Activated CD4-positive, alpha-beta T cell treated with anti-CD3 and anti-CD28 coated beads, Interleukin-2, amount 10 ng/mL, durations not matched to agents 24 days and 14 days (primary cell): ENCODE data around the gene GATA1. TPM values are rescaled to one million over a fixed set of nuclear protein-coding genes. Genes with fewer than 3 reads are reported as not detected.

Experiments used
- DNase-seq: peaks from one replicate; pipeline ENCODE4 v3.0.0; 2022
- H3K27ac Mint-ChIP-seq: one replicate; pipeline ENCODE4 v1.8.0; 2022; ENCODE audit warnings: mild to moderate bottlenecking, mixed read lengths
- H3K27me3 Mint-ChIP-seq: one replicate; pipeline ENCODE4 v1.8.0; 2022; ENCODE audit warnings: mixed read lengths
- H3K36me3 Mint-ChIP-seq: one replicate; pipeline ENCODE4 v1.8.0; 2022; ENCODE audit warnings: low read depth, mild to moderate bottlenecking, mixed read lengths
- H3K4me1 Mint-ChIP-seq: one replicate; pipeline ENCODE4 v1.8.0; 2021; ENCODE audit warnings: mixed read lengths
- H3K4me3 Mint-ChIP-seq: one replicate; pipeline ENCODE4 v1.8.0; 2022; ENCODE audit warnings: mild to moderate bottlenecking, moderate library complexity, mixed read lengths
- H3K9me3 Mint-ChIP-seq: one replicate; pipeline ENCODE4 v1.8.0; 2021; ENCODE audit warnings: mixed read lengths
- intact Hi-C: fragments of 100-400 bp; cut with micrococcal nuclease; formaldehyde crosslinking; loops from one replicate; pipeline ENCODE4 v1.15.1; 2023
- total RNA-seq: library from RNA; stranded (reverse); gene quantifications from 2 replicates; pipeline ENCODE4 v1.2.3, GENCODE V29; 2022

GATA1 gene
- total RNA-seq, result not detected in 2 replicates

DNA sequence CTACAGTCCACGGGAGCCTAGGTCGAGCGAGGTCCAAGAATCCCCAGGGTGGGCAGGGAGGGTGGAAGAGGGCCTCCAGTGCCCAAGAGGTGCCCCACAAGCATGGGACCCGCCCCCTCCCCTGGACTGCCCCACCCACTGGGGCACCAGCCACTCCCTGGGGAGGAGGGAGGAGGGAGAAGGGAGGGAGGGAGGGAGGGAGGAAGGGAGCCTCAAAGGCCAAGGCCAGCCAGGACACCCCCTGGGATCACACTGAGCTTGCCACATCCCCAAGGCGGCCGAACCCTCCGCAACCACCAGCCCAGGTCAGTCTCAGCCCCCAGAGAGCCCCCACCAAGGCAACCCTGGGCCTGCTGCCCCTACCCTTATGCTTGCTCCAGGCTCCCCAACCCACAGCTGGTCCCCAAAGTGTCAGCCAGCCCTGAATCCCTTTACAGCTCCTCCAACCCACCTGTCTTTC, at the start of gene GATA1:
Gene GATA1 (plus strand): TSS at position 250 of the 460 bp plus-strand sequence. CDS start 4,520 bp downstream, outside the sequence.
- peaks cover 13% of the 10 kb centered on the region for H3K27me3 Mint-ChIP-seq
- H3K36me3 Mint-ChIP-seq, result no peaks in the 10 kb centered on the region
- no peak for DNase-seq
- H3K27ac Mint-ChIP-seq, result no peak within 1 kb of the TSS
- intact Hi-C loops, result no loop called here
- peaks cover 11% of the 10 kb centered on the region for H3K4me1 Mint-ChIP-seq
- no peaks in the 10 kb centered on the region for H3K9me3 Mint-ChIP-seq
- no peak within 1 kb of the TSS for H3K4me3 Mint-ChIP-seq

DNA sequence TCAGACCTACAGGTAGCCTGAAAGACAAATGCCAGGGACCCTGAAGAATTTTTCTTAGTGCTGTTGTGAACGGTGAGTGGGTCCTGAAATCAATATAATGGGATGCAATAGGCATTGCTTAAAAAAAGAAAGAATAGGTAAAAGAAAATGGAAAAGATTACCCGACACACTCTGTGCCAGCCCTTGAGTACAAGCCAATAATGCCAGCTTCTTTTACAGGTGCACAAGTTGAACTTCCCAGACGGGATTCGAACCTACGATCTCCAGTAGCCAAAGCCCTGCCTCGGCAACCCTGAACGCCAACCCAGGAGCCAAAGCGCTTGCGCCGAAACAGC, 49.5 kb upstream of the GATA1 start:
- Mint-ChIP-seq H3K27me3 (no peaks in the 10 kb centered on the region), H3K4me3 (peak overlapping the region; percentile 91), H3K36me3 (no peaks in the 10 kb centered on the region), H3K4me1 (peaks cover 12% of the 10 kb centered on the region), H3K9me3 (no peaks in the 10 kb centered on the region), H3K27ac (peak overlapping the region; percentile 89)
- intact Hi-C loops, result loop anchor here (1.0 to 5.0 kb wide), 6 partner anchors 14 to 220 kb away; partner anchors contain the start of genes HDAC6, OTUD5, SUV39H1 and WAS
- DNase-seq, result no peak

DNA sequence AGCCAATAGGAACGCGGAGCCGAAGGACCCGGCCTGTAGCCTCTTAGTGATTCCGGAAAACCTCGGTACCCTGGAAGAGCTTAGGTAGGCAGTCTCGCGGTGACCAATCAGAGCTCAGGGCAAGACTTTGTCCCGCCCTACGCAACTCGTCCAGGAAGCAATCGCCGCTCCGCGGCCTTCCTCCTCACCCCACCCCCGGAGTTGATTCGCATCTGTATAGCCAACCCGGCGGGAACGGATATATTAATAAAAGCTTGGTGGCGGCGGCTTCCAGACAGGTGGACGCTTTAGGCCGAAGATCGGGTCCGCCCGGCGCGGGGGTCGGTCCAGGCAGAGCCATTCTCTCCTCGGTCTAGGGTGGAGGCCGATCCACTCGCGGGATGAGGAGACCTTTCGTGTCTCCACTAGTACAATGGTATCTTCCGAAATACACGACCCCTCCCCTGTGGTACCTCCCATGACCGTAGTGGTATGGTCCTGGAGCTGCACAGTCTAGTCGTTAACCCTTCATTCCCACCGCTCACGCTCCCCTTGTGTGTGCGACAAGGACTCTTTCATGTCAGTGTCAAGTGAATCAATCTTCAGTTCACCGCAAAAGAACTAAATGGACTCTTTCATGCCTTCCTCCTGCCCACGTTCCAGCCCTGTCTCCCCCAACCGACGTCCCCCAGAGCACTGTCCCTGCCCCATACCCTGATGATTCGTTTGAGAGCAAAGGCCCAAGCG, 49.0 kb upstream of the GATA1 start:
- no peaks in the 10 kb centered on the region for H3K36me3 Mint-ChIP-seq
- no peaks in the 10 kb centered on the region for H3K9me3 Mint-ChIP-seq
- DNase-seq, result peak; percentile 96
- H3K4me3 Mint-ChIP-seq, result peak overlapping the region; percentile 91
- peak overlapping the region; percentile 89 for H3K27ac Mint-ChIP-seq
- no peaks in the 10 kb centered on the region for H3K27me3 Mint-ChIP-seq
- intact Hi-C loops, result loop anchor here (1.0 to 5.0 kb wide), 5 partner anchors 24 to 220 kb away; partner anchors contain the start of genes HDAC6, OTUD5, SUV39H1 and WAS
- peaks cover 12% of the 10 kb centered on the region for H3K4me1 Mint-ChIP-seq

DNA sequence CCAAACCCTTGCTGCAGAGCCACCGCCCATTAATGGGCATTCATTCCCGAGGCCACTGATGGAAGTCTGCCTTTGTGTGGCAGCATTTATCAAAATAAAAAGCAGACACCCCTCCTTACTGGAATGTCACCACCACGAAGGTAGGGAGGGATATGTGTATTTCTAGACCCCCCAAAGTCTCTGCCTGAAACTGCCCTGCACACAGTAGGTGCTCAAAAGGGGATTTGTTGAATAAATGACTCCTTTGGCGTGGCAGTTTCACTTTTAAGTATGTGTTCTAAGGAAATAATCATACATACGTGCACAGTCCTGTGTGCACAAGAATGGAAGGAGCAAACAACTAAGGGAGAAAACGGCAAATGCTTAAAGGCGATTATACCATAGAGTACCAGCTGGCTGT, 48.5 kb upstream of the GATA1 start:
- DNase-seq, result no peak
- no peaks in the 10 kb centered on the region for H3K27me3 Mint-ChIP-seq
- no peaks in the 10 kb centered on the region for H3K9me3 Mint-ChIP-seq
- peak overlapping the region; percentile 89 for H3K27ac Mint-ChIP-seq
- H3K4me3 Mint-ChIP-seq, result peak overlapping the region; percentile 91
- no peaks in the 10 kb centered on the region for H3K36me3 Mint-ChIP-seq
- H3K4me1 Mint-ChIP-seq, result peaks cover 12% of the 10 kb centered on the region
- intact Hi-C loops, result loop anchor here (1.0 to 5.0 kb wide), 5 partner anchors 25 to 219 kb away; partner anchors contain the start of genes HDAC6, OTUD5, SUV39H1 and WAS

DNA sequence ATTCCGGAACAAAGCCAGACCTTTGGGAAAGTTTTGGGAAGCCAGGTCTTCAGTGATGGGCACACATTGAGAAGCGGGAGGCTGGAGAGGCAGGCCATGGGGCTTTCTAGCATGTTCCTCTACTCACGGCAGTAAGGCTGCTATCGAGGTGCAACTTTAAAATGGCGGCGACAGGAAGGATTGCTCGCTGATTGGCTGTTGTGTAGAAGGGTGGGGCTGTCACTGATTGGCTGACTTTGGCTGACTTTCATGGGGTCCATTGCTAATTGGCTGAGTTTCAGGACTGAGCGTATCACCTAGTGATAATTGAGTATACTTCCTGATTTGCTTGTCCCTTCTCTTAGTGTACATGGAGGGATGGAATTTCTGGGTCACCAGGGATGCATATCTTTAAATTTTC, 44.6 kb upstream of the GATA1 start:
- no peak for DNase-seq
- intact Hi-C loops, result no loop called here
- H3K4me1 Mint-ChIP-seq, result peaks cover 5% of the 10 kb centered on the region
- H3K27ac Mint-ChIP-seq, result no peak overlapping the region
- no peaks in the 10 kb centered on the region for H3K36me3 Mint-ChIP-seq
- H3K4me3 Mint-ChIP-seq, result no peak overlapping the region
- H3K9me3 Mint-ChIP-seq, result no peaks in the 10 kb centered on the region
- peaks cover 4% of the 10 kb centered on the region for H3K27me3 Mint-ChIP-seq

DNA sequence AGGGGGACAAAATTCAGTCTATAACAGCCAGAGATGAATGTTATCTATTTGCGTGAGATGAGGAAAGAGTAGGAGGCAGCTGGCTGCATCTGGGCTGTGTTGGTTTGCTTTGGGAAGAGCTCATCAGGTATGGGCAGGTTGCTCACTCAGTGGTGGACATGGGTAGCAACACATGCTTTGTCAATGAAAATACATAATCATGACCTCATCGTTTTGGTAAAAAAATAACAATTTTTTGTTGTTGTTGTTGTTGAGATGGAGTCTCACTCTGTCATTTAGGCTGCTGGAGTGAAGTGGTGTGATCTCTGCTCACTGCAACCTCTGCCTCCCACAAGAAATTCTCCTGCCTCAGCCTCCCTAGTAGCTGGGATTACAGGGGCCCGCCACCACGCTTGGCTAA, 41.2 kb upstream of the GATA1 start:
- Mint-ChIP-seq H3K4me3 (no peak overlapping the region), H3K27me3 (peaks cover 4% of the 10 kb centered on the region), H3K36me3 (no peaks in the 10 kb centered on the region), H3K9me3 (no peaks in the 10 kb centered on the region), H3K4me1 (no peaks in the 10 kb centered on the region), H3K27ac (no peak overlapping the region)
- intact Hi-C loops, result no loop called here
- DNase-seq, result no peak

DNA sequence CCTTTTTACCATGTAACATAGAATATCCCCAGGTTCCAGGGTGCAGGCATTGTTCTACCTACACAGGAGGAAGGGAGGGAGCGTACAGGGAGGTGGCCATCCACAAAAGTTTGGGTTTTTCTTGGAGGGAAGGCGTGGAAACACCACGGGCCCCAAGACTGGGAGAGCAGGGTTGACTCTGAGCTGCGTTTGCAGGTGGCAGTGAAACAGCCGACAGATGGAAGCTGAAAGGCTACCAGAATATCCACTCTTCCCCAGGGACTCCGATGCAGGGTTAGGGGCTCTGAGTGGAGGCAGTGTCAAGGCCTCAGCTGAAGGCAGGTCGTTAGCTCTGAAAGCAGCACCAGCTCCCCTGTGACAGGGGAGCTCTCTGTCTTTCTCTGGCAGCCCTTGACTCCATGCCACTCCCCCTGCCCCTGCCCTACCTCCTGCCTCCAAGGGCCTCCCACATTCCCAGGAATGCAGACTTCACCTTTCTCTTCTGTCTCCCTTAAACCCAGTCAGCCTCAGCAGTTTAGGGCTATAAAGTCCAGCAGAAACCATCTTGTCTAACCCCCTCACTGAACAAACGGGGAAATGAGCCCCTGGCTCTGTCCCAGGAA, 38.9 kb upstream of the GATA1 start:
- H3K36me3 Mint-ChIP-seq, result no peaks in the 10 kb centered on the region
- peaks cover 4% of the 10 kb centered on the region for H3K27me3 Mint-ChIP-seq
- no peak overlapping the region for H3K27ac Mint-ChIP-seq
- H3K4me3 Mint-ChIP-seq, result no peak overlapping the region
- DNase-seq, result no peak
- peaks cover 5% of the 10 kb centered on the region for H3K4me1 Mint-ChIP-seq
- intact Hi-C loops, result no loop called here
- H3K9me3 Mint-ChIP-seq, result no peaks in the 10 kb centered on the region

DNA sequence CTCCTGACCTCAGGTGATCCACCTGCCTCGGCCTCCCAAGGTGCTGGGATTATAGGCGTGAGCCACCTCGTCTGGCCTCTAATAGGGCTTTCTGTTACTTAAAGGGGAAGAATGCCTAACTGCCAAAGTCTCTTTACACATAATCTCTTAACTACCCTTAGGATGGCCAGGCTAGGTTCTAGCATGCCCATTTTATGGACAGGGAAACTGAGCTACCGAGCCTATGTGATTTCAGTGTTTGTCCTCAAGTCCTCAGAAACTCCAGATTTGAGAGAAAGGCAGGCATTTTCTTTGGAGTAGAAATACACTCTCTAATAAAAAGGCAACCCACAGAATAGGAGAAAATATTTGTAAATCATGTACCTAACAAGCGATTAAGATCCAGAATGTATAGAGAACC, 37.2 kb upstream of the GATA1 start:
- H3K4me1 Mint-ChIP-seq, result peaks cover 5% of the 10 kb centered on the region
- H3K27me3 Mint-ChIP-seq, result peaks cover 4% of the 10 kb centered on the region
- H3K4me3 Mint-ChIP-seq, result no peak overlapping the region
- H3K27ac Mint-ChIP-seq, result no peak overlapping the region
- H3K9me3 Mint-ChIP-seq, result no peaks in the 10 kb centered on the region
- no peaks in the 10 kb centered on the region for H3K36me3 Mint-ChIP-seq
- intact Hi-C loops, result no loop called here
- DNase-seq, result no peak

DNA sequence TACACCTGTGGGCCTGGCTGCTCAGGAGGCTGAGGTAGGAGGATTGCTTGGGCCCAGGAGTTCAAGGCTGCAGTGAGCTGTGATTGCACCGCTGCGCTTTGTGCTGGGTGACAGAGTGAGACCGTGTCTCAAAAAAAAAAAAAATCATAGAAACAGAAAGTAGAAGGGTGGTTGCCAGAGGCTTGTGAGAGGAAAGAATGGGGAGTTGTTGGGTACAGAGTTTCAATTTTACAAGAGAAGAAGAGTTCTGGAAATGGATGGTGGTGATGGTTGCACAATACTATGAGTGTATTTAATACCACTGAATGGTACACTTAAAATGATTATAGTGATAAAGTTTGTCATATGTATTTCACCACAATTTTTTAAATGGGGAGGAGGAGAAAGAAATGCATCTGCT, 35.0 kb upstream of the GATA1 start:
- intact Hi-C loops, result loop anchor here (1.0 to 5.0 kb wide), 2 partner anchors 15 to 39 kb away; no protein-coding TSS in a partner anchor
- DNase-seq, result peak; percentile 58
- H3K27ac Mint-ChIP-seq, result peak overlapping the region; percentile 60
- H3K4me3 Mint-ChIP-seq, result peak overlapping the region; percentile 40
- H3K4me1 Mint-ChIP-seq, result peaks cover 6% of the 10 kb centered on the region
- peaks cover 2% of the 10 kb centered on the region for H3K27me3 Mint-ChIP-seq
- no peaks in the 10 kb centered on the region for H3K36me3 Mint-ChIP-seq
- no peaks in the 10 kb centered on the region for H3K9me3 Mint-ChIP-seq

DNA sequence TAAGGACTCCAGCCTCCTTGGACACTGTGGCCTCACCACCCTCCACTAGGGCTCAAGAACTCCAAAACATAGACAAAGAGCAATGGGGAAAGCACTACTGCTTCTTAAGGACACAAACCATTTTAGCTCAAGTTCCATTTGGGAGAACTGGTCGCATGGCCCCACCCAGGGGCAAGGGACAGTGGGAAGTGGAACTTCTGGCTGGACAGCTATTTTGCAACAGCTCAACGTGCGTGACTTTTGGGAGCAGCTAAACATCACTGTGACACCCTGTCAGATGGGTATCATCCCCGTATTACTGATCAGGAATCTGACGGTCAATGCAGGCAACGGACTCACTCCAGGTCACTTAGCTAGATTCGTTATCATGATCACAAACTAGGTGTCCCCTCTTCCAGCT, 33.9 kb upstream of the GATA1 start:
- H3K4me1 Mint-ChIP-seq, result peaks cover 6% of the 10 kb centered on the region
- no peak for DNase-seq
- no peak overlapping the region for H3K4me3 Mint-ChIP-seq
- H3K36me3 Mint-ChIP-seq, result no peaks in the 10 kb centered on the region
- H3K27me3 Mint-ChIP-seq, result peaks cover 2% of the 10 kb centered on the region
- intact Hi-C loops, result loop anchor here (5.0 kb wide), 1 partner anchor 40 kb away; no protein-coding TSS in a partner anchor
- H3K9me3 Mint-ChIP-seq, result no peaks in the 10 kb centered on the region
- no peak overlapping the region for H3K27ac Mint-ChIP-seq

DNA sequence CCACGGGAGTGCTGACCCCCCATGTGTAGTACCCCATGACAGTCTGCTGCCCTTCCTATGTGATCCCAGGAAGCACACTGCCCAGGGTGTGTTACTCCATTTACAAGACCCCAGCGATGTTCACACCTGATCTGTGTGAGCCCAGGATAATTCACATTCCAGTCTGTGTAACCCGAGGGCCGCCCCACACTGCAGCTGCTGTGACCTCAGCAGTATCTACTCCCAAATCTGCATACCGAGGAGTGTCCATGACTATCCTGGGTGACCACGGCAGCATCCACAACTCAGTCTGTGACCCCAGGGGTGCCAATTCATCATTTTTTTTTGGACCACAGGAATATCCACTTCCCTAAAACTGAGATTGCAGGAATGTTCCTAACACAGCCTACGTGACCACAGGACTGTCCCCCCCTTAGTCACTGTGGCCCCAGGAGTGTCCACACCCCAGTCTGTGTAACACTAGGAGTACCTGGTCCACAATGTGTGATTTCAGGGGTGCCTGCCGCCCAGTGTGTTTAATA, 32.6 kb upstream of the GATA1 start:
- Mint-ChIP-seq H3K9me3 (no peaks in the 10 kb centered on the region), H3K27me3 (peaks cover 2% of the 10 kb centered on the region), H3K27ac (no peak overlapping the region), H3K4me3 (no peak overlapping the region), H3K36me3 (no peaks in the 10 kb centered on the region), H3K4me1 (peaks cover 6% of the 10 kb centered on the region)
- DNase-seq, result no peak
- intact Hi-C loops, result loop anchor here (5.0 kb wide), 1 partner anchor 41 kb away; no protein-coding TSS in a partner anchor

DNA sequence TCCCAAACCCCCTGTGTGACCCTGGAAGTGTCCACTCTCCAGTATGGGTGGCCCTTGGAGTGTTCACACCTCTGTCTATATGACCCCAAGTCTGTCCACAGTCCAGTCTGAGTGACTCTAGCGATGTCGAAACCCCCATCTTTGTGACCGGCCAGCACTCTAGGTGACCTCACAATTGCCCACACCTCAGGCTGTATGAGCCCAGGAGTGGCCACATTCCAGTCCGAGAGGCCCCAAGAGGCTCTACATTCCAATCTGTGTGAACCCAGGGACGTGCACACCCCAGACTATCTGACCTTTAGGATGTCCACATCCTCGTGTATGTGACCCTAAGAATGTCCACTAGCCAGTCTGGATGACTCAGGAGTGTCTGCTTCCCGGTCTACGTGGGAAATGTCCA, 32.2 kb upstream of the GATA1 start:
- H3K9me3 Mint-ChIP-seq, result no peaks in the 10 kb centered on the region
- peaks cover 2% of the 10 kb centered on the region for H3K27me3 Mint-ChIP-seq
- DNase-seq, result no peak
- peaks cover 6% of the 10 kb centered on the region for H3K4me1 Mint-ChIP-seq
- no peak overlapping the region for H3K27ac Mint-ChIP-seq
- intact Hi-C loops, result loop anchor here (5.0 kb wide), 1 partner anchor 42 kb away; no protein-coding TSS in a partner anchor
- H3K36me3 Mint-ChIP-seq, result no peaks in the 10 kb centered on the region
- no peak overlapping the region for H3K4me3 Mint-ChIP-seq

DNA sequence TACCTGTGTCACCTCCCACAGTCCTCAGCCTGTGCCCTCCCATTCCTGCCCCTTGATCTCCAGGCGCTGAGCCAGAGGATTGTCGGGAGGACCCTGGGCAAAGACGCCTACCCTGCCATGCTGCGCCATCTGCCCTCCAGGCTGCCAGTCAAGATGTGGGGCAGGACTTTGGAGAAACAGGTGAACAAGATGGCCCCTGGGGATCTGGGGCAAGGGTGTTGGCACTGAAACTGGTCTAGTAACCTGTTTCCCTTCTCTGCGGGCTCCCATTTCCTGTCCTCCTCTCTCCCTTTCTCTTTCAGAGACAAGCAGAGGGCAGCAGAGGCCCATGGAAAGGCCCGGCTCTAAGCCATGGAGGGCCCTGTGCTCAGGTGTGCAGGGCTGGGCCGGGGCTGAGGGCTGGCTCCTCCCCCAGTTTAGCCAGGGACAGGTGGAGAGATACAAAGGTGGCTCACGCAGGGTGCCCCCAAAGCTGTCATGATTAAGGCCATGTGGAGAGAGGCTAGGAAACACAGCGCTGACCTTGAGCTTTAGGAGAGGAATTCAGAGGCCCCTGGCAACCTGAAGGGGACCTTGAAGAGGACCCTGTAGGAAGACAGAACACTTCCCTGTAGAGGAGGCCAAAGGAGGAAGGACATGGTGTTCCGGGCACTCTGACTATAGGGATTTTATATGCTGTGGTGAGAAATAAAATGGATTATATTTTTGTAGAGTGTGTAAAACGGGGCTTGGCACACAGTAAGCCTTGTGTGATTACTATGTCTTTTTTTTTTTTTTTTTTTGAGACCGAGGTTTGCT, 24.5 kb upstream of the GATA1 start, which contains the start of gene GLOD5:
Gene GLOD5 (plus strand): TSS at position 74 of the 798 bp plus-strand sequence. CDS start 44 bp downstream, at position 118.
- H3K27ac Mint-ChIP-seq, result peak within 1 kb of the TSS; percentile 51

More for the DNA sequence above, 24.5 kb upstream of the GATA1 start, which contains the start of gene GLOD5:
- intact Hi-C loops, result no loop called here
- peaks cover 5% of the 10 kb centered on the region for H3K4me1 Mint-ChIP-seq
- no peaks in the 10 kb centered on the region for H3K9me3 Mint-ChIP-seq
- H3K27me3 Mint-ChIP-seq, result no peaks in the 10 kb centered on the region
- DNase-seq, result peak; percentile 72
- no peak within 1 kb of the TSS for H3K4me3 Mint-ChIP-seq
- no peaks in the 10 kb centered on the region for H3K36me3 Mint-ChIP-seq
